Mesenchymal stem cell (in vitro differentiated cells and primary cell): Measurements from ENCODE around the gene PADI6.

Source experiments
- DNase-seq: peaks from one replicate; pipeline ENCODE4 v3.0.0-alpha.2; 2013
- H2AFZ ChIP-seq: one replicate; pipeline ENCODE4 v1.6.1; 2013; ENCODE audit warnings: low read depth, mild to moderate bottlenecking, control low read depth, inconsistent platforms, low read length, moderate library complexity
- H2AK5ac ChIP-seq: 2 replicates; pipeline ENCODE4 v1.6.1; 2013; ENCODE audit warnings: low read length, moderate library complexity, mild to moderate bottlenecking, inconsistent platforms; ENCODE audit not compliant: severe bottlenecking
- H2BK120ac ChIP-seq: one replicate; pipeline ENCODE4 v1.6.1; 2013; ENCODE audit warnings: low read depth, mild to moderate bottlenecking, inconsistent platforms, low read length, moderate library complexity
- H2BK12ac ChIP-seq, 2 experiments: one replicate each; pipeline ENCODE4 v1.6.1; 2013; ENCODE audit warnings: inconsistent platforms in 2 of 2, low read length in 2 of 2, mild to moderate bottlenecking in 2 of 2, moderate library complexity in 2 of 2, control low read depth in 1 of 2
- H2BK15ac ChIP-seq: one replicate; pipeline ENCODE4 v1.6.1; 2013; ENCODE audit warnings: mild to moderate bottlenecking, low read depth, inconsistent platforms; ENCODE audit not compliant: poor library complexity, severe bottlenecking
- H2BK5ac ChIP-seq: 2 replicates; pipeline ENCODE4 v1.6.1; 2013; ENCODE audit warnings: low read depth, mild to moderate bottlenecking, low read length, control low read depth, inconsistent platforms; ENCODE audit not compliant: poor library complexity, severe bottlenecking
- H3K14ac ChIP-seq, 2 experiments: one replicate each; pipeline ENCODE4 v1.6.1; 2013; ENCODE audit warnings: inconsistent platforms in 2 of 2, low read length in 2 of 2, control low read depth in 1 of 2, mild to moderate bottlenecking in 1 of 2, moderate library complexity in 1 of 2
- H3K18ac ChIP-seq, 2 experiments: one replicate each; pipeline ENCODE4 v1.6.1; 2013; ENCODE audit warnings: inconsistent platforms in 2 of 2, low read length in 2 of 2, control low read depth in 1 of 2, low read depth in 1 of 2, mild to moderate bottlenecking in 1 of 2
- H3K23ac ChIP-seq, 2 experiments: one replicate each; pipeline ENCODE4 v1.6.1; 2013; ENCODE audit warnings: inconsistent platforms in 2 of 2, low read length in 2 of 2, mild to moderate bottlenecking in 2 of 2, moderate library complexity in 2 of 2, control low read depth in 1 of 2
- H3K27ac ChIP-seq: 2 replicates; pipeline ENCODE4 v1.5.1; 2013; ENCODE audit warnings: mild to moderate bottlenecking, moderate library complexity, low read length, control low read depth, inconsistent platforms; ENCODE audit not compliant: poor library complexity, severe bottlenecking
- H3K27me3 ChIP-seq, 2 experiments: 2 replicates each; pipeline versions ENCODE4 v1.6.1 to v1.7.0; 2013; ENCODE audit warnings: low read length in 2 of 2, mild to moderate bottlenecking in 2 of 2, moderate library complexity in 2 of 2, control low read depth in 1 of 2, inconsistent platforms in 1 of 2; ENCODE audit not compliant: control insufficient read depth in 1 of 2, insufficient read depth in 1 of 2
- H3K36me3 ChIP-seq, 2 experiments: 2 replicates each; pipeline versions ENCODE4 v1.6.1 to v1.7.0; 2013; ENCODE audit warnings: low read length in 2 of 2, control low read depth in 1 of 2, inconsistent platforms in 1 of 2, low read depth in 1 of 2, mild to moderate bottlenecking in 1 of 2; ENCODE audit not compliant: insufficient read depth in 2 of 2, control insufficient read depth in 1 of 2
- H3K4ac ChIP-seq, 2 experiments: one replicate each; pipeline ENCODE4 v1.6.1; 2013; ENCODE audit warnings: inconsistent platforms in 2 of 2, low read length in 2 of 2, mild to moderate bottlenecking in 2 of 2, moderate library complexity in 2 of 2, control low read depth in 1 of 2, low read depth in 1 of 2
- H3K4me1 ChIP-seq: 2 replicates; pipeline ENCODE4 v1.6.1; 2013; ENCODE audit warnings: low read depth, low read length, control low read depth; ENCODE audit not compliant: control insufficient read depth, insufficient read depth
- H3K4me2 ChIP-seq: 2 replicates; pipeline ENCODE4 v1.6.1; 2013; ENCODE audit warnings: low read length, mild to moderate bottlenecking, inconsistent platforms; ENCODE audit not compliant: poor library complexity, severe bottlenecking
- H3K4me3 ChIP-seq, 2 experiments: 2 replicates each; pipeline versions ENCODE4 v1.5.1 to v1.7.0; 2013; ENCODE audit warnings: low read length in 2 of 2, mild to moderate bottlenecking in 2 of 2, control low read depth in 1 of 2, low read depth in 1 of 2; ENCODE audit not compliant: insufficient read depth in 1 of 2
- H3K79me1 ChIP-seq: replicated peaks from 2 replicates; pipeline ENCODE4 v1.6.1; 2013; ENCODE audit warnings: mild to moderate bottlenecking, control low read depth, low read length, inconsistent platforms; ENCODE audit not compliant: poor library complexity, severe bottlenecking
- H3K9ac ChIP-seq: 2 replicates; pipeline ENCODE4 v1.7.0; 2013; ENCODE audit warnings: mild to moderate bottlenecking, low read length, moderate library complexity
- H3K9me3 ChIP-seq: 2 replicates; pipeline ENCODE4 v1.7.0; 2013; ENCODE audit warnings: mild to moderate bottlenecking, low read length; ENCODE audit not compliant: control insufficient read depth
- H4K8ac ChIP-seq: one replicate; pipeline ENCODE4 v1.6.1; 2013; ENCODE audit warnings: inconsistent platforms, mild to moderate bottlenecking, low read length, moderate library complexity
- H4K91ac ChIP-seq: one replicate; pipeline ENCODE4 v1.6.1; 2013; ENCODE audit warnings: mild to moderate bottlenecking, low read length, inconsistent platforms
- WGBS: methylation state at CpG from one replicate; pipeline ENCODE4 v1.1.7; 2013; ENCODE audit warnings: mixed read lengths; 5-methylcytosine and 5-hydroxymethylcytosine counted together

PADI6 gene

GRCh38 chr1:17438318-17439249 lies 66.6 kb downstream of the PADI6 start:
- H2AK5ac ChIP-seq, result no peak overlapping the region
- under 1% methylated on average over 66 of the region's 78 CpGs for WGBS
- H3K23ac ChIP-seq, result peak overlapping the region in 1 of 2 experiments; percentile 92
- H3K4ac ChIP-seq, result peak overlapping the region; percentile 84 to 85
- peaks cover 16 to 18% of the 10 kb centered on the region in 2 experiments for H3K36me3 ChIP-seq
- H3K27me3 ChIP-seq, result no peaks in the 10 kb centered on the region
- H2BK120ac ChIP-seq, result peak overlapping the region; percentile 83
- peak; percentile 71 for DNase-seq
- peak overlapping the region; percentile 90 for H4K91ac ChIP-seq
- H2BK5ac ChIP-seq, result peak overlapping the region; percentile 87
- H2BK12ac ChIP-seq, result peak overlapping the region in 1 of 2 experiments; percentile 10
- H2BK15ac ChIP-seq, result peak overlapping the region; percentile 57
- peak overlapping the region; percentile 88 for H4K8ac ChIP-seq
- H3K4me1 ChIP-seq, result peaks cover 21% of the 10 kb centered on the region
- H3K79me1 ChIP-seq, result peaks cover 4% of the 10 kb centered on the region
- H2AFZ ChIP-seq, result peak overlapping the region; percentile 81
- H3K18ac ChIP-seq, result peak overlapping the region; percentile 89 to 98
- peak overlapping the region; percentile 99 for H3K4me2 ChIP-seq
- H3K9me3 ChIP-seq, result no peaks in the 10 kb centered on the region
- peak overlapping the region; percentile 90 for H3K27ac ChIP-seq
- peak overlapping the region in 1 of 2 experiments; percentile 78 for H3K14ac ChIP-seq
- H3K9ac ChIP-seq, result peak overlapping the region; percentile 94
- peak overlapping the region; percentile 93 for H3K4me3 ChIP-seq

DNA sequence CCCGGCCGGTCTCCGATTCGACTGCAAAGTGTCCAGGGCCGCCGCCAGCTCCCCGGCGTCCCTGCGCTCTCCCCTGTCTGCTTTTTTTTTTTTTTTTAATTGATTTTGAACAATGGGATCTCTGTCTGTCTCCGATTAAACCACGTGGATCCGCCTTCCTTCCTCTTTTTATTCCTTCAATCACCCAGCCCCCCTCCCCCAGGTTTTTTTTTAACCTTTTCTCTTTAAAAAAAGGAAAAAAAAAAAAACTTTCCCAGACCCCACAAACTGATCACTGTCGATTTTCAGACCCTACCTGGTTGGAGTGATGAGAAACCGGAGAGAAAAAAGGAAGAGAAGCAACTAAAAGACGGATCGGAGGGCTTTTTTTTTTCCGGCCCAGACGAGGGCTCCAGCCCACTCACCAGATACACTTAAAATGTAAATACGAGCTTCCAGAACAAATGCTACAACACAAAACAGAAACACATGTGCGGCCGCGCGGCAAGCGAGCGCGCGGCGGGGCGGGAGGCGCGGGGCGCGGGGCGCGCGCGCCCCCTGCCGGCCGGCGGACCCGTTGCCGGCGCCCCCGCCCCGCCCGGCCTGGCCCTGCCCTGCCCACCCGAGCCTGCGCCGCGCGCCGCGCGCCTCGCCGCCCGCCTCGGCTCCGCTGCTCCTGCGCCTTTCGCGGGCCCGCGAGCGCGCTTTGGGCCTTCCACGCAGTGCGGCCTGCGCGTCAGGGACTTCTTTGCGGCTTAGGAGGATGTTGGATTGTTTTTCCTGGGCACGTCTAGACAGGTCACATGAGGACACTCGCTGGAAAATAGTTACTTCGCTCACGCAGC lies 67.5 kb downstream of the PADI6 start, which contains the start of gene RCC2:
Gene RCC2 (minus strand): TSS at position 428 of the 824 bp plus-strand sequence. CDS start 1,163 bp downstream, outside the sequence.
- peak within 1 kb of the TSS in 1 of 2 experiments; percentile 63 for H3K23ac ChIP-seq
- H2AFZ ChIP-seq, result peak within 1 kb of the TSS; percentile 36
- H3K4me2 ChIP-seq, result peak within 1 kb of the TSS; percentile 99
- H2BK120ac ChIP-seq, result peak within 1 kb of the TSS; percentile 83
- no peak within 1 kb of the TSS for H2BK15ac ChIP-seq
- peaks cover 4% of the 10 kb centered on the region for H3K79me1 ChIP-seq
- H4K8ac ChIP-seq, result peak within 1 kb of the TSS; percentile 66
- peak within 1 kb of the TSS; percentile 85 for H3K4ac ChIP-seq
- peak within 1 kb of the TSS in 1 of 2 experiments; percentile 87 for H3K14ac ChIP-seq
- peak within 1 kb of the TSS; percentile 93 for H3K4me3 ChIP-seq
- H2AK5ac ChIP-seq, result peak within 1 kb of the TSS; percentile 25
- H3K27me3 ChIP-seq, result no peaks in the 10 kb centered on the region
- H3K4me1 ChIP-seq, result peaks cover 25% of the 10 kb centered on the region
- peak within 1 kb of the TSS; percentile 87 for H2BK5ac ChIP-seq
- peak; percentile 87 for DNase-seq
- peak within 1 kb of the TSS; percentile 94 for H3K9ac ChIP-seq
- peak within 1 kb of the TSS; percentile 61 for H4K91ac ChIP-seq
- peaks cover 8 to 10% of the 10 kb centered on the region in 2 experiments for H3K36me3 ChIP-seq
- under 1% methylated on average over 67 of the region's 75 CpGs for WGBS
- peak within 1 kb of the TSS; percentile 89 to 98 for H3K18ac ChIP-seq
- peak within 1 kb of the TSS in 1 of 2 experiments; percentile 77 for H2BK12ac ChIP-seq
- no peaks in the 10 kb centered on the region for H3K9me3 ChIP-seq
- peak within 1 kb of the TSS; percentile 90 for H3K27ac ChIP-seq

DNA sequence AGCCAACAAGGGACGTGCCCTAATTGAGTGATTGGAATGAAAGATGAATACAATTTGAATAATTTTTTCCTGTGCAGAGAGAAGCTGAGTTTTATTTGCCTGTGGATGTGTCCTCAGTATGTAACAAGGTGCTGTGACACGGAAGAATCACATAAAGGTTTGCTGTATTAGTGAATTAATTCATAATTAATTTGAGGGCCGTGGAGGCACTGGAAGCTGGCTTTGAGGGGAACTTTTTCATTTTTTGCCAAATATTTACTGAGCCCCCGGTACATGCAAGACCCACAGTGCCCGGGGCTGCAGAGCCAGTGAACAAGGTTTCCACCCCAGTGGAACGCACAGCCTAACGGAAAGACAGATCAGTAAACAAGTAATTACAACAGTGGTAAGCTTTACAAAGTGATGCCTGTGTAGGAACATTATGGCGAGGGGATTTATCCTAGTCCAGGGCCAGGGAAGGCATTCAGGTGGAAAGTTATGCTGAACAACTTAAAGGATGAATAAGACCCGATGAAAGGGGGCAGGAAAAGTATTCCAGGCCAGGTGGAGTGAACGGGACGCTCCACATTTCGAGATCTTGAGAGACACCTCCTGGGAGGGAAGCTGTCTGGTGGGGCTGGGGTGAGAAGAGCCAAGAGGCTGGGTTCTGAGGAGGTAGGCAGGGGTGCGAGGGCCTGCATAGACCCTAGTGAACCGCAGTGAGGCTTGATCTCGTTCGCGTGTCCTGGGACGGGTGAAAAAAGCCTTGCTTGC lies 68.3 kb downstream of the PADI6 start:
- Histone ChIP-seq H3K36me3 (peaks cover 3% of the 10 kb centered on the region in 2 experiments), H3K27me3 (no peaks in the 10 kb centered on the region), H2AK5ac (peak overlapping the region; percentile 25), H3K79me1 (peaks cover 2% of the 10 kb centered on the region), H4K8ac (peak overlapping the region; percentile 66), H3K27ac (peak overlapping the region; percentile 63), H3K4ac (peak overlapping the region; percentile 20 to 67), H3K4me1 (peaks cover 21% of the 10 kb centered on the region), H3K9ac (peak overlapping the region; percentile 90), H3K9me3 (no peaks in the 10 kb centered on the region), H2AFZ (peak overlapping the region; percentile 36), H2BK120ac (no peak overlapping the region), H3K18ac (peak overlapping the region; percentile 26 to 94), H2BK5ac (no peak overlapping the region), H3K4me3 (peak overlapping the region; percentile 60 to 83), H3K4me2 (peak overlapping the region; percentile 85), H3K14ac (peak overlapping the region in 1 of 2 experiments; percentile 87), H3K23ac (no peak overlapping the region), H2BK15ac (no peak overlapping the region), H4K91ac (no peak overlapping the region), H2BK12ac (peak overlapping the region in 1 of 2 experiments; percentile 77)
- 23% methylated on average over 18 of the region's 18 CpGs for WGBS
- peak; percentile 16 for DNase-seq
